Neuron (in vitro differentiated cells): ENCODE results near the gene CIART.
A peak's percentile ranks its signal among the peaks of the same experiment; 100 is the strongest.
"Not testable (repeated sequence)": the region's sequence is repeated elsewhere in the genome, so short reads cannot be mapped to it uniquely, and the experiment has no call there.

Source experiments
- H2AFZ ChIP-seq: one replicate; pipeline ENCODE4 v1.6.1; 2013; ENCODE audit warnings: low read depth, mild to moderate bottlenecking, inconsistent platforms, low read length, moderate library complexity
- H3K27me3 ChIP-seq: one replicate; pipeline ENCODE4 v1.6.1; 2013; ENCODE audit warnings: low read length; ENCODE audit not compliant: insufficient read depth
- H3K36me3 ChIP-seq: one replicate; pipeline ENCODE4 v1.6.1; 2013; ENCODE audit warnings: low read length; ENCODE audit not compliant: insufficient read depth
- H3K4me1 ChIP-seq: one replicate; pipeline ENCODE4 v1.6.1; 2013; ENCODE audit warnings: low read length; ENCODE audit not compliant: insufficient read depth
- H3K4me3 ChIP-seq: 2 replicates; pipeline ENCODE4 v1.5.1; 2013; ENCODE audit warnings: mild to moderate bottlenecking, low read length, moderate library complexity
- H3K9me3 ChIP-seq: one replicate; pipeline ENCODE4 v1.6.1; 2013; ENCODE audit warnings: low read length

The CIART gene

GRCh38 chr1:150281758-150282557, at the start of gene CIART:
TSS of gene CIART (plus strand) at chr1:150282554. CDS start at chr1:150283268, 714 bp downstream.
- Histone ChIP-seq H3K27me3 (no peaks in the 10 kb centered on the region), H3K36me3 (peaks cover 21% of the 10 kb centered on the region), H3K4me1 (no peaks in the 10 kb centered on the region), H3K9me3 (no peaks in the 10 kb centered on the region), H2AFZ (no peak within 1 kb of the TSS), H3K4me3 (peak within 1 kb of the TSS; percentile 54)

DNA sequence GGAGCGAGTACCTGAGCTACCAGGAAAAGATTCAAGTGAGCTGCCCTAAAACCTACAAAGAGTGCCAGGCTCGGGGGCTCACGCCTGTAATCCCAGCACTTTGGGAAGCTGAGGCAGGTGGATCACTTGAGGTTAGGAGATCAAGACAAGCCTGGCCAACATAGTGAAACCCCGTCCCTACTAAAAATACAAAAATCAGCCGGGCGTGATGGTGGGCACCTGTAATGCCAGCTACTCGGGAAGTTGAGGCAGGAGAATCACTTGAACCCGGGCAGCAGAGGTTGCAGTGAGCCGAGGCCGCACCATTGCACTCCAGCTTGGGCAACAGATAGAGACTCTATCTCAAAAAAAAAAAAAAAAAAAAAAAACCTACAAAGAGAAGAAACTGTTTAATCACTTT, 49.4 kb upstream of the CIART start:
- Histone ChIP-seq H3K36me3 (peaks cover 20% of the 10 kb centered on the region), H3K4me1 (peaks cover 12% of the 10 kb centered on the region), H3K4me3 (peak overlapping the region; percentile 94)
- H3K27me3 ChIP-seq, H2AFZ ChIP-seq, H3K9me3 ChIP-seq: not testable (repeated sequence)

DNA sequence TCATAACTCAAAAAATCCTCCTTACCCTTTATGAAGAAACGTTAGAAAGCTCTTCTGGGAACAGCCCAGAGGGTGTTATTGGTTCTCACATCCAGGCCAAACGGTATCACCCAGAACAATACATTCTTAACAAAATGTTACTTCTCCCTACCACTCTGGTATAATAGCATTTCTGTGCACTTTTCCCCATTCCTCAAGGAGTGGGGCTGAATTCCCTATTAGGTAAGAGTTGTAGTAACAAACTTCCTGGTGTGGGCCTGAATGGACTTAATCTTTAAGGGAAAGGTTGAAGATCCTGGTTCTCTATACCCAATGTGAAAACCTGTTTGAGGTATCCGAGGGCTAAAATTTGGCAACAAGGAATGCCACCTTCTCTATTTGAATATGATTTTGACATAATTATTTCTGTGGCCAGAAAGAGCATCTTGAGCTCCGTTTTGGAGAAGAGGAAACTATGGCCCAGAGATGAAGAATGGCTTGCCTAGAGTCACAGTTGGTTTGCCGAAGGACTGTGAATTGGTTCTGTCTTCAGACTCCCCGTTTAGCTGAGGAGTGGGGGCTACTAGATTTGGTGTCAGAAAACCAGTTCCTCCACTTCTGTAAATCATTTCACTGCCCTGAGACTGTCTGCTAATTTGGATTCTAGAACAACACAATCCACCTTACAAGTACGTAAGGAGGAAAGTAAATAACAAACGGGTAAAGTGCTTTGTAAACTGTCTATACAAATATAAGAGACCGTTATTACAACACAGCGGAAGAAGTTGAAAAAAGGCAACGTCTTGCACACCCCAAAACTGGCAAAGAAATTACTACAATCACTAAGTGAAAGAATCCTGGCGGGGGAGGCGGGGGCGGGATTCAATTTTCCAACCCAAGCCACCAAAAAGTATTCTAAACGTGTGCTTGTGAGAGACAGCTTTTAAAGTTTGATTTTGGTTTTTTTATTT, 48.7 kb upstream of the CIART start:
- no peak overlapping the region for H2AFZ ChIP-seq
- H3K27me3 ChIP-seq = no peaks in the 10 kb centered on the region
- peaks cover 12% of the 10 kb centered on the region for H3K4me1 ChIP-seq
- H3K9me3 ChIP-seq = no peaks in the 10 kb centered on the region
- H3K36me3 ChIP-seq = peaks cover 14% of the 10 kb centered on the region
- H3K4me3 ChIP-seq = peak overlapping the region; percentile 94

GRCh38 chr1:150234309-150234565, 48.1 kb upstream of the CIART start:
- Histone ChIP-seq H3K36me3 (peaks cover 10% of the 10 kb centered on the region), H3K27me3 (no peaks in the 10 kb centered on the region), H3K4me3 (peak overlapping the region; percentile 94), H2AFZ (peak overlapping the region; percentile 80), H3K4me1 (peaks cover 12% of the 10 kb centered on the region), H3K9me3 (no peaks in the 10 kb centered on the region)

DNA sequence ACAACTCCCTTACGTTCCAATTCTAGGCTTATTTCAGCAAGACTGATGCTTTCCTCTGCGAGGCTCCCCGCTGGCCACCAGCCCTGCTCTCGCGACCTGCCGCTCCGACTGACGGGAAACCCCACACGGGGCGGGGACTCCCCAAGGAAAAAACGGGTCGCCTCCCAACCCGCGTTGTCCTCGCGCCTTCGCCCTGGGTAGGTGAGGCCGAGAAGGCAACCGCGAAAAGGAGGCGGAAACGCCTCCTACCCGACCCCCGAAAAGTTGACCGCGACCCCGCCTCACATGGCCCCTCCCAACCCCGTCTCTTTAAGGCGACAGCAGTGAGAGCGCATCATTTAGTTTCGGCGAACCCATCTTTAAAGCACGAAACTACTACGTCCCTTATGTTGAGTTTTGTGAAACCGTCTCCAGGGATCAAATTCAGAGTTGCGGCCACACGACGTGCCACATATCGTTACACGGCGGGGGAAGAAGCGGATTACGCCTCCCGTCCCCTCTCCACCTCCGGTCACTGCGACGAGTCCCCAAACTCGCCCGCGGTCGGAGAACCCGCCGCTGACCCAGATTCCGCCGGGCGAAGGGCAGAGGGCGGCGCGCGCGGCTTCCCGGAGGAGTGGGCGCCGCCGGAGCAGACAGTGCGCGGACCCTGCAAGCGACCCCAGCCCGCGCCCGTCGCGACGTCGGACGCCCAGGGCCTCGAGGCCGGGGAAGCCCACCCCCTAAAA, 47.6 kb upstream of the CIART start:
- H3K4me1 ChIP-seq = peaks cover 12% of the 10 kb centered on the region

DNA sequence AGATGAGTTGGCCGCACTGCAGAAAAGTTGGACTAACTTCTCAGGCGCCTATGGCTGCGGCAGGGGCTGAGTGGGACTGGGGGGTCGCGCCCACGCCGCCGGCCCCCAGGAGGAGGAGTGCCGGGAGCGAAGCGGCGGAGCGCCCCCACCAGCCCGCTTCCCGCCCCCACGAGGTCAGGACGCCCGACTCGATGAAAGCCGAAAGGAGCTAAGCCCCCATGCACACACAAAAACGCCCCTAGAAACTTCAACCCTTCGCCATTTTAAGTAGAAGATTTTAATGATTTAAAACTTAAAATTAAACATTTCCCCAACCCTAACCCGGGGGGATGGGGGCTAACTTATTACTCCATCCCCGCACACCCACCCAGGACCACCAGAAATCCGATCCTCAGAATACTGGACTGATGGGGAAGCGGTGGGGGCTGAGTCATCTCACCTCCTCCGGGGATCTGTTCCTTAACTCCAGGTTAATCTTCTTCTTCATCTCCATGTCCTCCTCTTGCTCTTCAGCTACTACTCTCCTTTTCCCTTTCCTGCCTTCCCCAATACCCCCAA, 47.0 kb upstream of the CIART start:
- H3K4me1 ChIP-seq = peaks cover 12% of the 10 kb centered on the region
- H3K27me3 ChIP-seq = no peaks in the 10 kb centered on the region
- H3K36me3 ChIP-seq = peaks cover 5% of the 10 kb centered on the region
- H3K9me3 ChIP-seq = no peaks in the 10 kb centered on the region
- H2AFZ ChIP-seq = no peak overlapping the region
- H3K4me3 ChIP-seq = peak overlapping the region; percentile 94

More for the DNA sequence above, 47.6 kb upstream of the CIART start:
- Histone ChIP-seq H2AFZ (peak overlapping the region; percentile 80), H3K4me3 (peak overlapping the region; percentile 94), H3K36me3 (peaks cover 7% of the 10 kb centered on the region), H3K27me3 (no peaks in the 10 kb centered on the region), H3K9me3 (no peaks in the 10 kb centered on the region)

DNA sequence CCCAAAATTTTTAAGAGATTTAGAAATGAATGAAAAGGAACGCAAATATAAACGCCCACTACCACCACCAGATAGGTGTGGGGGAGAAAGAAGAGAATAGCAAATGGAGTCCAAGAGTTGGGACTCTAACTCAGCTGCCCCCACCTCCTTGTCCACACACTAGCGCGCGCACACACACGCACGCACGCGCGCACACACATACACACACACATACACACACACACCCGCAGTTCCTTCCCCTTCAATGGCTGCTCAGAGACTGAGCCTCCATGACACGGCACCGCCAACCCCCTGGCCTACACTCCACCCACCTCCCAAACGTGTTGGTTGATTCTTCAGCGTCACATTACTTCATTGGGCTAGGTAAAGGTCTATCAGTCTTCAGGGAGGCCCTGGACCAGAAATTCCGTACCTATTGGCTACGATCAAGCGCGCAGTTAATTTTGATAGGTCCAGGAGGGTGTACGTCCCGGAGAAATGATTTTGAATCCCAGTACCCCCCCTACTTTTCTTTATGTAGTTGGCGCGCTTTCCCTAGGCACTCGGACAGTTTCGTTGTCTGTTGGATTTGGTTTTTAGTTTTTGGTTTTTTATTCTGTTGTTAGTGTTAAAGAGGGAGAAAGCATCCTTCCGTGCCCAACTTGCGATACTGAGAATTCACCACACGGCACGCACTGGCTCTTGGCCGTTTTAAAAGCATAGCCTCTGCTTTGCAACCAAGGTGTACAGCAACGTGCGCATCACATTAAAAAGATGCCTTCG, 46.3 kb upstream of the CIART start, which contains the start of gene ANP32E:
Gene ANP32E, minus strand, starts transcription at position 261 of the 762 bp plus-strand sequence. CDS start 326 bp downstream, outside the sequence.
- H3K4me1 ChIP-seq = peaks cover 12% of the 10 kb centered on the region
- no peaks in the 10 kb centered on the region for H3K9me3 ChIP-seq
- H3K4me3 ChIP-seq = peak within 1 kb of the TSS; percentile 94
- H2AFZ ChIP-seq = peak within 1 kb of the TSS; percentile 35
- H3K36me3 ChIP-seq = peaks cover 3% of the 10 kb centered on the region
- no peaks in the 10 kb centered on the region for H3K27me3 ChIP-seq

DNA sequence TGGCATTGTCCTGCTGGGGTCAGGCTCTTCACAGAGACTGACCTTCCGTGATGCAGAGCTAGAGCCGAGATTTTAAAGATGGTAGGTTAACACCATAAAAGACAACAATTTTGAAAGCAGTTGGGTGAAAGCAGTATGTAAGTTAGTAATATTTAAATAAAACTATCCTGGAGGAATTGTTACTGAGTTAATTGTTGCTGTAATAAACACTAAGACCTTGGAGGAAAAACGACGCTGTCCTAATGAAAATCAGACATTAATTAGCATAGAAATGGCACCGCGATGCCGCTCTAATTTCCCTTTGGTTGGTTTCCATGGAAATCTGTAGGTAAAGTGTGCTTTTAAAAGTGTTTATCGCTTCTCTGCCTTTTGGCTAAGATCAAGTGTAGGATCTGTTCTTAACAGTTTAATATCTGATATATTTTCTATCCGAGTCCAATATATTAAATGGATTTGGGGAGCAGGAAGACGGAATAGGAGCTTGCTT, 45.7 kb upstream of the CIART start:
- no peaks in the 10 kb centered on the region for H3K9me3 ChIP-seq
- no peaks in the 10 kb centered on the region for H3K27me3 ChIP-seq
- H3K4me1 ChIP-seq = peaks cover 12% of the 10 kb centered on the region
- H3K36me3 ChIP-seq = no peaks in the 10 kb centered on the region
- H3K4me3 ChIP-seq = peak overlapping the region; percentile 94
- H2AFZ ChIP-seq = peak overlapping the region; percentile 35

DNA sequence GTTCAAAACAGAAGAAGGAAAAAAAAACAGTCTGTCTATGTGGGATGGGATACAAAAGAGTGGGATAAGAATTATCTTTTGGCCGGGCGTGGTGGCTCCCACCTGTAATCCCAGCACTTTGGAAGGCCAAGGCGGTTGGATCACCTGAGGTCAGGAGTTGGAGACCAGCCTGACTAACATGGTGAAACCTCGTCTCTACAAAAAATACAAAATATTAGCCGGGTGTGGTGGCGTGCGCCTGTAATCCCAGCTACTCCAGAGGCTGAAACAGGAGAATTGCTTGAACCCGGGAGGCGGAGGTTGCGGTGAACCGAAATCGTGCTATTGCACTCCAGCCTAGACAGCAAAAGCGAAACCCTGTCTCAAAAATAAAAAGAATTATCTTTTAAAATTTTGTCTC, 45.2 kb upstream of the CIART start:
- peaks cover 12% of the 10 kb centered on the region for H3K4me1 ChIP-seq
- H3K4me3 ChIP-seq = peak overlapping the region; percentile 94
- H2AFZ ChIP-seq = peak overlapping the region; percentile 35
- H3K9me3 ChIP-seq, H3K36me3 ChIP-seq, H3K27me3 ChIP-seq: not testable (repeated sequence)

- peaks cover 12% of the 10 kb centered on the region for H3K4me1 ChIP-seq
Measured at GRCh38 chr1:150237746-150238145, 44.6 kb upstream of the CIART start.

DNA sequence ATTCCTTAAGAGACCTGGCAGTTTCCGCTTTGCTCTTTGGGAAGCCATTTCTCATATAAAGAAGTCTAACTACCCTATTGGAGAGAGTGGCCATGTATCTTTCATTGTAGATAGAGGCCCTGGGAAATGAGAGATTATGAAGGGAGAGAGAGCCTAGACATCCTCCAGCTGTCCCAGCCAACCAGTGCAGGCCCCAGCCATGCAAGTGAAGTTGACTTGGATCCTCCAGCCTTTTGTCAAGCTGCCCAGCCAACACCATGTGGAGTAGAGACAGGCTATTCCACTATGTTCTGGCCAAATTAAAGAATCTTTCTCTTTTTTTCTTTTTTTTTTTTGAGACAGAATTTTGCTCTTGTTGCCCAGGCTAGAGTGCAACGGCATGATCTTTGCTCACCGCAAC, 39.4 kb upstream of the CIART start:
- Histone ChIP-seq H3K9me3 (no peaks in the 10 kb centered on the region), H3K36me3 (no peaks in the 10 kb centered on the region), H3K4me1 (no peaks in the 10 kb centered on the region), H3K4me3 (no peak overlapping the region), H2AFZ (no peak overlapping the region), H3K27me3 (no peaks in the 10 kb centered on the region)

More at GRCh38 chr1:150237746-150238145, 44.6 kb upstream of the CIART start:
- no peak overlapping the region for H2AFZ ChIP-seq
- H3K9me3 ChIP-seq = no peaks in the 10 kb centered on the region
- no peaks in the 10 kb centered on the region for H3K27me3 ChIP-seq
- no peak overlapping the region for H3K4me3 ChIP-seq
- no peaks in the 10 kb centered on the region for H3K36me3 ChIP-seq

GRCh38 chr1:150249936-150250335, 32.4 kb upstream of the CIART start:
- Histone ChIP-seq H3K4me3 (no peak overlapping the region), H3K27me3 (no peaks in the 10 kb centered on the region), H3K4me1 (no peaks in the 10 kb centered on the region), H3K36me3 (no peaks in the 10 kb centered on the region), H3K9me3 (no peaks in the 10 kb centered on the region), H2AFZ (no peak overlapping the region)
